Measurements from ENCODE around the gene PSTK.

PSTK gene

GRCh38 chr10:123021517-123021916, 41.3 kb downstream of the PSTK start:
- no peak for DNase-seq

GRCh38 chr10:123024540-123024939, 44.3 kb downstream of the PSTK start:
- DNase-seq = no peak

- no peak for DNase-seq
These were observed 46.1 kb downstream of the PSTK start for GRCh38 chr10:123026302-123026701.

GRCh38 chr10:123027861-123028260, 47.7 kb downstream of the PSTK start:
- no peak for DNase-seq

GRCh38 chr10:123031124-123031523, 50.9 kb downstream of the PSTK start:
- no peak for DNase-seq

- no peak for DNase-seq
These were observed 54.1 kb downstream of the PSTK start for GRCh38 chr10:123034332-123034731.

- DNase-seq = no peak
These were observed 55.4 kb downstream of the PSTK start for GRCh38 chr10:123035467-123036086.

GRCh38 chr10:123038782-123039631, 58.8 kb downstream of the PSTK start:
- no peak for DNase-seq

- no peak for DNase-seq
These were observed 59.4 kb downstream of the PSTK start for GRCh38 chr10:123039632-123039930.
